K562 (cell line): ENCODE results near the gene SERINC3.

Source experiments
- BRF2 ChIP-seq: IDR thresholded peaks from 3 replicates; pipeline ENCODE4 v1.6.1; 2011; ENCODE audit warnings: borderline replicate concordance, mild to moderate bottlenecking; ENCODE audit not compliant: insufficient read length, insufficient read depth
- CLOCK ChIP-seq: fragments of 250-450 bp; sonication (Bioruptor Pico); IDR thresholded peaks from 2 replicates; pipeline ENCODE4 v1.4.0; 2020; ENCODE audit warnings: mild to moderate bottlenecking, moderate library complexity, borderline replicate concordance
- CTCF ChIP-seq, 3 experiments: IDR thresholded peaks in 2 of 3; conservative IDR thresholded peaks in 1 of 3; 2 replicates each; pipeline ENCODE4 v1.5.1; 2011 to 2012; ENCODE audit warnings: low read length in 3 of 3, mild to moderate bottlenecking in 3 of 3, control low read depth in 2 of 3, improper control_type of control experiment in 1 of 3, inconsistent platforms in 1 of 3, low read depth in 1 of 3, mixed read lengths in 1 of 3, moderate library complexity in 1 of 3; ENCODE audit not compliant: insufficient read depth in 2 of 3
- EGR1 ChIP-seq: fragments of 450-650 bp; conservative IDR thresholded peaks from 2 replicates; pipeline ENCODE4 v1.6.1; 2017; ENCODE audit warnings: mild to moderate bottlenecking
- GTF3C2 ChIP-seq: IDR thresholded peaks from 3 replicates; pipeline ENCODE4 v1.6.1; 2011; ENCODE audit warnings: borderline replicate concordance, mild to moderate bottlenecking, moderate library complexity; ENCODE audit not compliant: insufficient read length; ENCODE audit errors: extremely low read depth
- NFATC3 ChIP-seq: fragments of 450-650 bp; IDR thresholded peaks from 2 replicates; pipeline ENCODE4 v1.6.1; 2017; ENCODE audit warnings: mild to moderate bottlenecking
- NFYB ChIP-seq: IDR thresholded peaks from 2 replicates; pipeline ENCODE4 v1.6.1; 2011; ENCODE audit warnings: mild to moderate bottlenecking, moderate library complexity; ENCODE audit not compliant: insufficient read length; ENCODE audit errors: extremely low read depth
- NR2C2 ChIP-seq, 2 experiments: fragments of 200-800 bp in 1 of 2; sonication (Bioruptor generic) in 1 of 2; sonication (generic) in 1 of 2; formaldehyde crosslinking in 1 of 2; IDR thresholded peaks; 2 replicates each; pipeline versions ENCODE4 v1.6.1 to v1.8.0; 2016 to 2022; ENCODE audit warnings: mild to moderate bottlenecking in 1 of 2, missing compliant biosample characterization in 1 of 2, missing genetic modification characterization in 1 of 2, missing genetic modification reagents in 1 of 2
- POLR2AphosphoS2 ChIP-seq: IDR thresholded peaks from 2 replicates; pipeline ENCODE4 v1.6.1; 2012; ENCODE audit warnings: low read length, improper control_type of control experiment
- POLR2AphosphoS5 ChIP-seq: IDR thresholded peaks from 2 replicates; pipeline ENCODE4 v1.6.1; 2011; ENCODE audit warnings: mild to moderate bottlenecking, low read depth, low read length, moderate library complexity; ENCODE audit not compliant: control insufficient read depth, insufficient read depth
- RBM39 ChIP-seq: fragments of 200-400 bp; formaldehyde crosslinking; optimal IDR thresholded peaks from 2 replicates; pipeline ENCODE3; 2018; ENCODE audit warnings: low read depth, low read length
- TAF1 ChIP-seq: IDR thresholded peaks from 2 replicates; pipeline ENCODE4 v1.6.1; 2011; ENCODE audit warnings: mild to moderate bottlenecking, low read length, moderate library complexity; ENCODE audit not compliant: insufficient read depth, control insufficient read depth, severe bottlenecking; ENCODE audit errors: extremely low read depth
- ZNF274 ChIP-seq: IDR thresholded peaks from 2 replicates; pipeline ENCODE4 v1.6.1; 2011; ENCODE audit warnings: low read depth, mild to moderate bottlenecking, low read length, moderate library complexity, borderline replicate concordance
- ZNF280A ChIP-seq: fragments of 450-650 bp; IDR thresholded peaks from 2 replicates; pipeline ENCODE4 v1.6.1; 2018; ENCODE audit warnings: mild to moderate bottlenecking, low read depth; ENCODE audit not compliant: partially characterized antibody

- TF ChIP-seq RBM39 (no peak), ZNF274 (no peak), NR2C2 (CRISPR knock-in tag; IDR thresholded peaks at IDR 0.05) (no peak), NR2C2 (tag; IDR thresholded peaks at IDR 0.05) (no peak), NFATC3 (no peak), CLOCK (CRISPR knock-in tag) (no peak), ZNF280A (no peak), TAF1 (no peak), CTCF (IDR thresholded peaks at IDR 0.05 in 2 of 3, conservative IDR thresholded peaks at IDR 0.05 in 1 of 3; ENCODE audit: insufficient read depth in 2 of 3, low read depth in 1 of 3, low read length in 3 of 3) (no peak), BRF2 (no peak), EGR1 (no peak), NFYB (no peak), GTF3C2 (no peak), POLR2AphosphoS5 (no peak), POLR2AphosphoS2 (no peak)
These were observed 66.7 kb downstream of the SERINC3 start for GRCh38 chr20:44455126-44455525.
